ENCODE results near the gene CBARP. TPM values are rescaled to one million over a fixed set of nuclear protein-coding genes. Genes with fewer than 3 reads are reported as not detected.

The CBARP gene
- total RNA-seq, 1 experiment from 2014 or later, result 23.4 TPM

DNA sequence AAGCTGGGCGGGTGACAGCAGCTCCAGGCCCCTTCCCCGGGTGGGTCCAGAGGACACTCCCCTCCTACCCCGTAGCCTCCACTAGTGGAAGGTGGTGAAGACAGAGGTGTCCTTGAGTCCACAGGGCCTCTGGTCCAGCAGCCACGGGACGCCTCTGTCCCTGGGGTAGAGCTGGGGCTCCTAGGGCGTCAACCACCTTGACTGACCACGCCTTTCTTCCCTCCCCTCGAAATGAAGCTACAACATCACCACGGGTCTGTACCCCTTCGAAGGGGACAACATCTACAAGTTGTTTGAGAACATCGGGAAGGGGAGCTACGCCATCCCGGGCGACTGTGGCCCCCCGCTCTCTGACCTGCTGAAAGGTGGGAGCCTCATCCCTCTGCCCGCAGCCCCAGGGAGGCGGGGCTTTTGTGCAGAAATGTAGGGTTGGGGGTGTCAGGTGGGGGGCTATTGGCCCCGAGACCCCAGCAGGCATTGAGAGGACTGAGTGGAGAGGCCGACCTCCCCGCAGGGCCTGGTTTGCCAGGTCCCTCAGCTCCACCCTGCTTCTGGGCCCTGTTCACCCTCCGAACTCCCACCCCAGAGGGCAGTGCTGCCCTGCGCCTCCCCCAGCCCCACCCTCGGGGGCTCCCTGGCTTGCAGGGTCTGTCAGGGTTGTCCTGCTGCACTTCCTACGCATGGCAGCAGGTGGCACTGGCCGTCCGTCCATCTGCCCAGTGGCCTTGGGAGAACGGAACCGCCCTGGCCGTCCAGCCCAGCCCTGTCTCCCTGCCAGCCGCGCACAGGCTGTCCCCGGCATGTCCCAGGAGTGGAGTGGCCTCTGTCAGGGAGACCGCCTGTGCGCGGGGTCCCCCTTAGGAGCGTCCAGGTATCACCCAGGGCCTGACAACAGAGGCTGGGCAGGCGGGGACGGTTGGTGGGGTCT, 16.6 kb downstream of the CBARP start:
- TF ChIP-seq, protein P1, sequence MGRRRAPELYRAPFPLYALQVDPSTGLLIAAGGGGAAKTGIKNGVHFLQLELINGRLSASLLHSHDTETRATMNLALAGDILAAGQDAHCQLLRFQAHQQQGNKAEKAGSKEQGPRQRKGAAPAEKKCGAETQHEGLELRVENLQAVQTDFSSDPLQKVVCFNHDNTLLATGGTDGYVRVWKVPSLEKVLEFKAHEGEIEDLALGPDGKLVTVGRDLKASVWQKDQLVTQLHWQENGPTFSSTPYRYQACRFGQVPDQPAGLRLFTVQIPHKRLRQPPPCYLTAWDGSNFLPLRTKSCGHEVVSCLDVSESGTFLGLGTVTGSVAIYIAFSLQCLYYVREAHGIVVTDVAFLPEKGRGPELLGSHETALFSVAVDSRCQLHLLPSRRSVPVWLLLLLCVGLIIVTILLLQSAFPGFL (CRISPR knock-in tag; IDR thresholded peaks at IDR 0.05; ENCODE audit: borderline replicate concordance), result no peak
- TF ChIP-seq, protein P2, sequence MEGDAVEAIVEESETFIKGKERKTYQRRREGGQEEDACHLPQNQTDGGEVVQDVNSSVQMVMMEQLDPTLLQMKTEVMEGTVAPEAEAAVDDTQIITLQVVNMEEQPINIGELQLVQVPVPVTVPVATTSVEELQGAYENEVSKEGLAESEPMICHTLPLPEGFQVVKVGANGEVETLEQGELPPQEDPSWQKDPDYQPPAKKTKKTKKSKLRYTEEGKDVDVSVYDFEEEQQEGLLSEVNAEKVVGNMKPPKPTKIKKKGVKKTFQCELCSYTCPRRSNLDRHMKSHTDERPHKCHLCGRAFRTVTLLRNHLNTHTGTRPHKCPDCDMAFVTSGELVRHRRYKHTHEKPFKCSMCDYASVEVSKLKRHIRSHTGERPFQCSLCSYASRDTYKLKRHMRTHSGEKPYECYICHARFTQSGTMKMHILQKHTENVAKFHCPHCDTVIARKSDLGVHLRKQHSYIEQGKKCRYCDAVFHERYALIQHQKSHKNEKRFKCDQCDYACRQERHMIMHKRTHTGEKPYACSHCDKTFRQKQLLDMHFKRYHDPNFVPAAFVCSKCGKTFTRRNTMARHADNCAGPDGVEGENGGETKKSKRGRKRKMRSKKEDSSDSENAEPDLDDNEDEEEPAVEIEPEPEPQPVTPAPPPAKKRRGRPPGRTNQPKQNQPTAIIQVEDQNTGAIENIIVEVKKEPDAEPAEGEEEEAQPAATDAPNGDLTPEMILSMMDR (IDR thresholded peaks at IDR 0.05), result peak; percentile 55
- H3K9me3 Mint-ChIP-seq, result no peaks in the 10 kb centered on the region
- no peak overlapping the region for H3K27ac Mint-ChIP-seq
- peaks cover 3% of the 10 kb centered on the region; the same call in 1 of the 2 replicates for H3K36me3 Mint-ChIP-seq
- H3K4me1 Mint-ChIP-seq, result peaks cover 17% of the 10 kb centered on the region
- DNase-seq (ENCODE audit: low spot score) (peak; percentile 65), ATAC-seq (peak; percentile 27)
- CTCF ChIA-PET, result interaction anchor here (0.6 to 4.0 kb wide), 21 partner anchors 9 to 220 kb away, joined by 3 to 46 read pairs (median 4); partner anchors contain the start of genes ABCA7, ARHGAP45, CBARP and CIRBP
- POLR2A ChIA-PET, result interaction anchor here (0.6 kb wide), 1 partner anchor 190 kb away, joined by 3 read pairs; no protein-coding TSS in a partner anchor
- H3K27me3 Mint-ChIP-seq (ENCODE audit: low read depth), result no peaks in the 10 kb centered on the region
- H3K4me3 Mint-ChIP-seq, result no peak overlapping the region

- Mint-ChIP-seq H3K4me3 (no peak overlapping the region), H3K9me3 (no peaks in the 10 kb centered on the region), H3K27ac (no peak overlapping the region), H3K36me3 (peaks cover 3% of the 10 kb centered on the region; the same call in 1 of the 2 replicates), H3K4me1 (peaks cover 17% of the 10 kb centered on the region), H3K27me3 (ENCODE audit: low read depth) (no peaks in the 10 kb centered on the region)
- ChIA-PET POLR2A (no interaction called here), CTCF (interaction anchor here (0.9 to 4.0 kb wide), 14 partner anchors 8 to 181 kb away, joined by 3 to 46 read pairs (median 4); partner anchors contain the start of genes ABCA7, ARHGAP45 and CIRBP)
- TF ChIP-seq SMAD4 (CRISPR knock-in tag; IDR thresholded peaks at IDR 0.05), result no peak
- TF ChIP-seq, protein P3, sequence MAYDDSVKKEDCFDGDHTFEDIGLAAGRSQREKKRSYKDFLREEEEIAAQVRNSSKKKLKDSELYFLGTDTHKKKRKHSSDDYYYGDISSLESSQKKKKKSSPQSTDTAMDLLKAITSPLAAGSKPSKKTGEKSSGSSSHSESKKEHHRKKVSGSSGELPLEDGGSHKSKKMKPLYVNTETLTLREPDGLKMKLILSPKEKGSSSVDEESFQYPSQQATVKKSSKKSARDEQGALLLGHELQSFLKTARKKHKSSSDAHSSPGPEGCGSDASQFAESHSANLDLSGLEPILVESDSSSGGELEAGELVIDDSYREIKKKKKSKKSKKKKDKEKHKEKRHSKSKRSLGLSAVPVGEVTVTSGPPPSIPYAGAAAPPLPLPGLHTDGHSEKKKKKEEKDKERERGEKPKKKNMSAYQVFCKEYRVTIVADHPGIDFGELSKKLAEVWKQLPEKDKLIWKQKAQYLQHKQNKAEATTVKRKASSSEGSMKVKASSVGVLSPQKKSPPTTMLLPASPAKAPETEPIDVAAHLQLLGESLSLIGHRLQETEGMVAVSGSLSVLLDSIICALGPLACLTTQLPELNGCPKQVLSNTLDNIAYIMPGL (CRISPR knock-in tag; IDR thresholded peaks at IDR 0.05), result no peak
- TF ChIP-seq, protein P4, sequence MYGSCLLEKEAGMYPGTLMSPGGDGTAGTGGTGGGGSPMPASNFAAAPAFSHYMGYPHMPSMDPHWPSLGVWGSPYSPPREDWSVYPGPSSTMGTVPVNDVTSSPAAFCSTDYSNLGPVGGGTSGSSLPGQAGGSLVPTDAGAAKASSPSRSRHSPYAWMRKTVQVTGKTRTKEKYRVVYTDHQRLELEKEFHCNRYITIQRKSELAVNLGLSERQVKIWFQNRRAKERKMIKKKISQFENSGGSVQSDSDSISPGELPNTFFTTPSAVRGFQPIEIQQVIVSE (CRISPR knock-in tag; IDR thresholded peaks at IDR 0.05; ENCODE audit: borderline replicate concordance), result no peak
- no peak for TF ChIP-seq TEAD1 (CRISPR knock-in tag; IDR thresholded peaks at IDR 0.05)
- no peak for TF ChIP-seq ZNF396 (CRISPR knock-in tag; IDR thresholded peaks at IDR 0.05; ENCODE audit: borderline replicate concordance)
- no peak for TF ChIP-seq ZNF423 (CRISPR knock-in tag; IDR thresholded peaks at IDR 0.05)
- ATAC-seq (no peak), DNase-seq (ENCODE audit: low spot score) (no peak)
Measured at GRCh38 chr19:1220477-1220930, 17.3 kb downstream of the CBARP start.

DNA sequence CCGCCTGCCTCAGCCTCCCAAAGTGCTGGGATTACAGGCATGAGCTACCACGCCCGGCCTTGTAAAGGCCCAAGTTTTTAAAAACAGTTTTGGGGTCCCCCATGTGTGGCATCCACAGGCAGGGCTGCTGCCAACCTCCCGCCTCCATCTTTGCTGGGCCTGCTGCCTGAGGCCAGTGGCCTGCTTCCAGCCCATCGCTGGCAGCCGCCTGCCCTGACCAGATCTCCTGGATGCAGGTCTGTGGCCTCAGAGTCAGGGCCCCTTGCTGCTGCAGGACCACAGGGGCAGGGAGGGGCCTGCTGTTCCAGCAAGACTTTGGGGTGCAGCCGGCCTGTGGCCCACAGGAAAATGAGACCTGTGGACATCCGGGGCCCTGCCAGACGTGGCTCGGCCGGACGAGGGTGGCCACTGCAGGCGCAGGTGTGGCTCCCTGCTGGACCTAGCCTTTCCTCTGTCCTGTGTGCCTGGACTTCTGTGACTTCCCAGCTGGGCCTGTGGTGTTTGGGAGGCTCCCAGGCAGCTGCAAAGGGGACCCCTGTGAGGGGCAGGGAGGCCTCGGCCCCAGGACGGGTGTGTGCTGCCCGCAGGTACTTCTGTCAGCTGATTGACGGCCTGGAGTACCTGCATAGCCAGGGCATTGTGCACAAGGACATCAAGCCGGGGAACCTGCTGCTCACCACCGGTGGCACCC, 17.9 kb downstream of the CBARP start:
- Mint-ChIP-seq H3K4me3 (no peak overlapping the region), H3K27me3 (ENCODE audit: low read depth) (no peaks in the 10 kb centered on the region), H3K36me3 (peaks cover 3% of the 10 kb centered on the region; the same call in 1 of the 2 replicates), H3K9me3 (no peaks in the 10 kb centered on the region), H3K27ac (no peak overlapping the region), H3K4me1 (peaks cover 17% of the 10 kb centered on the region)
- ATAC-seq (no peak), DNase-seq (ENCODE audit: low spot score) (no peak)
- ChIA-PET POLR2A (no interaction called here), CTCF (interaction anchor here (0.6 to 4.0 kb wide), 9 partner anchors 8 to 155 kb away, joined by 3 to 26 read pairs (median 4); partner anchors contain the start of genes ARHGAP45 and CIRBP)
- TF ChIP-seq ATF6 (CRISPR knock-in tag; IDR thresholded peaks at IDR 0.05), result no peak
- TF ChIP-seq ESRRA (CRISPR knock-in tag; IDR thresholded peaks at IDR 0.05; ENCODE audit: borderline replicate concordance), result no peak
- no peak for TF ChIP-seq NR3C1 (CRISPR knock-in tag; conservative IDR thresholded peaks at IDR 0.05; ENCODE audit: low read depth)
- no peak for TF ChIP-seq IRF2 (CRISPR knock-in tag; IDR thresholded peaks at IDR 0.05; ENCODE audit: borderline replicate concordance, low read depth)
- no peak for TF ChIP-seq E2F5 (CRISPR knock-in tag; IDR thresholded peaks at IDR 0.05)
- TF ChIP-seq JUN (CRISPR knock-in tag; IDR thresholded peaks at IDR 0.05), result no peak
- TF ChIP-seq, protein P5, sequence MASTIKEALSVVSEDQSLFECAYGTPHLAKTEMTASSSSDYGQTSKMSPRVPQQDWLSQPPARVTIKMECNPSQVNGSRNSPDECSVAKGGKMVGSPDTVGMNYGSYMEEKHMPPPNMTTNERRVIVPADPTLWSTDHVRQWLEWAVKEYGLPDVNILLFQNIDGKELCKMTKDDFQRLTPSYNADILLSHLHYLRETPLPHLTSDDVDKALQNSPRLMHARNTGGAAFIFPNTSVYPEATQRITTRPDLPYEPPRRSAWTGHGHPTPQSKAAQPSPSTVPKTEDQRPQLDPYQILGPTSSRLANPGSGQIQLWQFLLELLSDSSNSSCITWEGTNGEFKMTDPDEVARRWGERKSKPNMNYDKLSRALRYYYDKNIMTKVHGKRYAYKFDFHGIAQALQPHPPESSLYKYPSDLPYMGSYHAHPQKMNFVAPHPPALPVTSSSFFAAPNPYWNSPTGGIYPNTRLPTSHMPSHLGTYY (CRISPR knock-in tag; IDR thresholded peaks at IDR 0.05), result no peak
- TF ChIP-seq GABPB1 (CRISPR knock-in tag; IDR thresholded peaks at IDR 0.05), result no peak
- no peak for TF ChIP-seq ETV6 (CRISPR knock-in tag; IDR thresholded peaks at IDR 0.05)
- no peak for TF ChIP-seq ZNF416 (CRISPR knock-in tag; IDR thresholded peaks at IDR 0.05)
